ENCODE data around the gene PGS1.

Gene PGS1

DNA sequence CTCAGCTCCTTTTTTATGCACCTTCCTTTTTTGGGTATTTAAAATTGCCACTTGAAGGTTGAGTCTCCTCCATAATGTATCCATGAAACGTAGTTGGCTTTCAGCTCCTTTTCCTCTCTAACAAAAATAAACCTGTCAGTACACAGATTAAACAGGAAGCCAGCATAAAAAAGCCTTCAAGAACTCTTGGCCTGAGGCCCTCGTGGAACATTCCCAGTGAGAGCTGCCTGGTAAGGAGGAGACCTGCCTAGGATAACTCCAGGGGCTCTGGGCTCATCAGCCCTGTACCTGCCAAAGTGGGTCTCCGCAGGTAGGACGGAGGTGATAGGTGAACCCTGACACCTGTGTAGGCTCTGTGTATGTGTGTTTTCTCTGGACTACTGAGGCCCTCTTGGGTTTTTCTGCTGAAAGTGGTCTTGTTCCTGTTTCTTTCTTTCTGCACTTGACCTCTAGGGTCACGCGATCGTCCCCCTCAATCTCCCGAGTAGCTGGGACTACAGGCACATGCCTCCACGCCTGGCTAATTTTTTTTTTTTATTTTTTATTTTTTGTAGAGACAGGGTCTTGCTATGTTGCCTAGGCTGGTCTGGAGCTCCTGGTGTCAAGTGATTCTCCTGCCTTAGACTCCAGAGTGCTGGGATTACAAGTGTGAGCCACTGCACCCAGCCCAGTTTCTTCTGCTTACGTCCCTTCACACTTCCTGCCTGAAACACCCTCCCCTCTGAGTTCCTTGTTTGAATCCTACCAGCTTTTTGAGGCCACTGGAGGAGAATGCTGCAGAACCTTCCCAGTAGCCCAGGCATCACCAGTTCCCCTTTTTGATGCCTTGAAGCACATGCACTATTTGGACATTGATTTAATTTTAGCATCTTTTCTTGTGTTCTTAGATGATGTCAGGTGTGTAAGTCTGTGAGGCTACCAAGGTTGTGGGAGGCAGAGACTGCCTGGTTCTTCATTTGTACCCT lies 9.8 kb downstream of the PGS1 start:
- DNase-seq (ENCODE audit: low spot score) = peak; percentile 41

- no peak for DNase-seq (ENCODE audit: low spot score)
These were observed 12.0 kb downstream of the PGS1 start for GRCh38 chr17:78390241-78391050.

DNA sequence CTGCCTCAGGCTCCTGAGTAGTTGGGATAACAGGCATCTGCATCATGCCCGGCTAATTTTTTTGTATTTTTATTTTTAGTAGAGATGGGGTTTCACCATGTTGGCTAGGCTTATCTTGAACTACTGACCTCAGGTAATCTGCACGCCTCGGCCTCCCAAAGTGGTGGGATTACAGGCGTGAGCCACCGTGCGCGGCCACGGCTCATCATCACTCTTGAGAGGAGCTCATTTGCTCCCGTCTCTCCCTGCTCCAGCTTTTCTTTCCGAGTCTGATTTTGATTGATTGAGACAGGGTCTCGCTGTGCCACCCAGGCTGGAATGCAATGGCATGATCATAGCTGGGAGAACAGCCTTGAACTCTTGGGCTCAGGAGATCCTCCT lies 12.6 kb downstream of the PGS1 start:
- DNase-seq (ENCODE audit: low spot score) = no peak

- no peak for DNase-seq (ENCODE audit: low spot score)
These were observed 13.4 kb downstream of the PGS1 start for GRCh38 chr17:78391843-78392242.

GRCh38 chr17:78392295-78392694 lies 13.8 kb downstream of the PGS1 start:
- DNase-seq (ENCODE audit: low spot score) = no peak

GRCh38 chr17:78393575-78393974 lies 15.1 kb downstream of the PGS1 start:
- no peak for DNase-seq (ENCODE audit: low spot score)

DNA sequence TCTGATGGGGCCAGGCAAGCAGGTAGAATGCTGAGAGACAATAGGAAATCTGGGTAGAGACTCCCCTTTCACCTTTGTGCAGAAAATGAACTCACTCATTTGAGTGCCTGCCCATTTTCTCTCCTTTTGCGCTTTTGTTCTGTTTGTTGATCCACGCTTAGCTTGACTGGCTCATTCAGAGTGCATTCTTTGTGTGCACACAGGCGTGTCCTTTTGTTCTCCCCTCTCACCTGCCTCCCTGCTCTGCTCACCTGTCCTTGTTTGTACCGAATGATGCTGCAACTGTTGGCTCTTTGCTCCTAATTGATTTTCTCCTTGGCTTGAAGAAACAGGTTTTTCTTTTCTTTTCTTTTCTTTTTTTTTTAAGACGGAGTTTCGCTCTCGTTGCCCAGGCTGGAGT lies 15.8 kb downstream of the PGS1 start:
- no peak for DNase-seq (ENCODE audit: low spot score)

GRCh38 chr17:78395155-78395554 lies 16.7 kb downstream of the PGS1 start:
- no peak for DNase-seq (ENCODE audit: low spot score)

DNA sequence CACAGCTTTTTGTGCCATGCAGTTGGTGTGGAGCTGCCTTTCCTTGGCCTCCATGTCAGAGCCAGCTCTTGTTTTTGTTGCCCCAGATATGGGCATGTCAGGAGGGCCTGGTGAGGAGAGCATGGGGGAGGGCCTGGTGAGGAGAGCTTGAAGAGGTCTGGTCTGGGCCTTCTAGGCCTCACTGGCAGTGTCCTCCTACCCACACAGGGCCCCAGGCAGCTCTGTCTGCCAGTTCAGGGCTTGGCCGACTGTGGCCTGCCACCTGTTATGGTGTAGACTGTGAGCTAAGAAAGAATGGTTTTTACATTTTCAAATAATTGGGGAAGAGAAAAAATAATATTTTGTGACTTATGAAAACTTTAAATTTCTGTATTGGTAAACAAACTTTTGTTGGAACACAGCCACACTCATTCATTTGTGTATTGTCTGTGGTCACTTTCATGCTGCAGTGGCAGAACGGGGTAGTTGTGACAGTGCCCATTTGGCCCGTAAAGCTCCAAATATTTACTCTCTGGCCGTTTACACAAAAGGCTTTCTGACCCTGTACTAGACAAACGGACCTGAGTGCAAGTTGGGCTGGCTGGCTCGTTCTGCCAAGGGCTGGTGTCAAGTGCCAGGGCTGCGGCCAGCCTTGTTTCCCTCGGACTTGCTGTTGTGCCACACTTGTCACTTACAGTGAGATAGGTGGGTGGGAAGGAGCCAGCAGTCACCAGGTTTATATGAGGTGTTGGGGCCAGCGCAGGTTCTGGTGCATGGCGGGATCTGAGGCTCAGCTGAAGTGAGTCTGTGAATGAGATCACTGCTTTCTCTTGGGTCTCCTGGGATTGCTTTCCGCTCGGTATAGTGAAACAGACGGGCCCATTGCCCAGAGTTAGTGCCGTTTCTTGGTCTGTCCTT lies 18.2 kb downstream of the PGS1 start:
- DNase-seq (ENCODE audit: low spot score) = no peak

- DNase-seq (ENCODE audit: low spot score) = no peak
These were observed 19.2 kb downstream of the PGS1 start for GRCh38 chr17:78397681-78398101.

- DNase-seq (ENCODE audit: low spot score) = no peak
These were observed 19.9 kb downstream of the PGS1 start for GRCh38 chr17:78398390-78398789.

DNA sequence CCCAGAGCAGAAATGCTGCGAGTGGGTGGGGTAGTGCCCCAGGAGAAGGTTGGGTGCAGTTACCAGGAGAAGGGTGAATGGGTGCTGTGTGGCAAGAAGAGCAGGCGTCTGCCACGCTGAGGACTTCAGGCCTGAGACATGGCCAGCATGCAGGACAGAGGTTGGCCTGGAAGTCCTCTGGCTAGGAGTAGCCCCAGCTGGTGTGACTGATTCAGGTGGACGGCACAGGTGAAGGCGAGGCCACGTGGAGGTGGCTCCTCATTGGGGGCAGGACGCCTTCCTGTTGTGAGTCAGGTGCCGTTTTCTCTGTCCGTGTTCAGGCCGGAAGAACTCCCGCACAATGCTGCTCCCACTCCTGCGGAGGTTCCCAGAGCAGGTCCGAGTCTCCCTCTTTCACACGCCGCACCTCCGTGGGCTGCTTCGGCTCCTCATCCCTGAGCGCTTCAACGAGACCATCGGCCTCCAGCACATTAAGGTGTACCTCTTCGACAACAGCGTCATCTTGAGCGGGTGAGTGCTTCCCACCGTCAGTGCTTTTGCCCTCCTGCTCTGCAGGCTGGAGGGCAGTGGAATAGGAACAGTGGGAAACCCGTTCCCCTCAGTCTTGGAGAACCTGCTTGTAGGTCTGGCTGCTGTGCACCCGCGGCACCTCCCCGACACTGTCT lies 20.7 kb downstream of the PGS1 start:
- no peak for DNase-seq (ENCODE audit: low spot score)

DNA sequence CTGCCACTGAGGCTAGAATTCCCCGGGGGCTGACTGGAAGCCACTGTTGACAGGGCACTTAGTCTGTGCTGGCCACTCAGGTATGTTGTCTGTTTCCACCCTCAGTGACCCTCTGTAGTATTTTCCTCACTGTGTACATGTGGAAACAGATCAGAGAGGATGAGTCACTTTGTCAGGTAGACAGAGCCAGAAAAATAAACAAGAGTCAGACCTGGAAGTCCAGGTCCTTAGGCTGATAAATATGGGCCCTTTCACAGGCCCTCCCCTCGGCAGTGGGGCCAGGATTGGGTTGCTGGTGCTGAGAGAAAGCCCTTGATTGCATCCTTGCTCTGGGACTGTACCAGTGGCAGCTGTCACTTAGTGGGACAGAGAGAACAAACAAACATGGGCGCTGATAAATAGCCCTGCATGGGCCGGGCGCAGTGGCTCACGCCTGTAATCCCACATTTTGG lies 21.3 kb downstream of the PGS1 start:
- no peak for DNase-seq (ENCODE audit: low spot score)

DNA sequence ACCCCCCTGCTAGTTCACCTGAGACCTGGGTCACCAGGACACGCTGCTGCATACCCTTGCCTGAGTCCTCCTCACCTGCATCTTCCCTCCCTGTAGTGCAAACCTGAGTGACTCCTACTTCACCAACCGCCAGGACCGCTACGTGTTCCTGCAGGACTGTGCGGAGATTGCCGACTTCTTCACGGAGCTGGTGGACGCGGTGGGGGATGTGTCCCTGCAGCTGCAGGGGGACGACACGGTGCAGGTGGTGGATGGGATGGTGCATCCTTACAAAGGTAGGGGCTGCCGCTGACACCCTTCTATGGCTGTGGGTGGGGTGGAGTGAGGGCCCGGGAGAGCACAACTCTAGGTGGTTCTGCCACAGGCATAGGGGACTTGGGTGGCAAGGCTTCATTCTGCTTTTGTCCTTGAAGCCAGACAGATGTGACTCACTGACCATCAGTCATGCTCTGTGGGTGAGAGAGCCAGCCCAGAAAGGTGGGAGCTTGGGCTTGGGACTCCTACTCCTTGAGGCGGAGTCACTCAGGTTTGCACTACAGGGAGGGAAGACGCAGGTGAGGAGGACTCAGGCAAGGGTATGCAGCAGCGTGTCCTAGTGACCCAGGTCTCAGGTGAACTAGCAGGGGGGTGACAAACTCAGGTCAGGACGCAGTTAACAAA lies 22.3 kb downstream of the PGS1 start:
- no peak for DNase-seq (ENCODE audit: low spot score)

DNA sequence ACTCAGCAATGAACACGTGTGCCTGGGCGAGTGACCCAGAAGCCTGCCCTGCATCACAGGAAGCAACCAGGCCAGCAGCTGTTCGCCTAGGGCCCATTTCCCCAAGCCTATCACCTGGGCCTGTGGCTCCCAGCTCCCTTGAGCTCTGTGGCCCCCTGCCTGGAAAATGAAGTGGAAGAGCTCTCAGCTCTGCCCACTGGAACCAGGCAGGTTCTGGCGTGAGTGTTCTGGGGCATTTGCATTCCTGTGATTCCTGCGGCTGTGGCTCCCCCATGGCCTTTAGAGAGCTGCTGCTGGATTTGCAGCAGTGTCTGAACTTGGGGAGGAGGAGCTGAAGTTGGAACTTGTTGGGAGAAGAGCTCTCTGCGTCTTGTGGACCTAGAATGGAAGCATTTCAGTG lies 22.8 kb downstream of the PGS1 start:
- no peak for DNase-seq (ENCODE audit: low spot score)

GRCh38 chr17:78401891-78402290 lies 23.4 kb downstream of the PGS1 start:
- no peak for DNase-seq (ENCODE audit: low spot score)

DNA sequence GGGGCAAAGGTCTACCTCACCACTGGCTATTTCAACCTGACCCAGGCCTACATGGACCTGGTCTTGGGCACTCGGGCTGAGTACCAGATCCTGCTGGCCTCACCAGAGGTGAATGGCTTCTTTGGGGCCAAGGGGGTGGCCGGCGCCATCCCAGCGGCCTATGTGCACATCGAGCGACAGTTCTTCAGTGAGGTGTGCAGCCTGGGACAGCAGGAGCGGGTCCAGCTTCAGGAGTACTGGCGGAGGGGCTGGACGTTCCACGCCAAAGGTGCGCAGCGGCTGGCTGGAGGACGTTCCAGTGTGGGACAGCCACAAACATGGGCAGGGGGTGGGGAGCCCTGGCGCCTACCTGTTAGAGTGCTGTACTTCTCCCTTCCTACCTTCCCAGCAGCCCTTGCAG lies 25.4 kb downstream of the PGS1 start:
- DNase-seq (ENCODE audit: low spot score) = no peak

- no peak for DNase-seq (ENCODE audit: low spot score)
These were observed 27.9 kb downstream of the PGS1 start for GRCh38 chr17:78406396-78406795.

- no peak for DNase-seq (ENCODE audit: low spot score)
These were observed 28.5 kb downstream of the PGS1 start for GRCh38 chr17:78406920-78407319.

DNA sequence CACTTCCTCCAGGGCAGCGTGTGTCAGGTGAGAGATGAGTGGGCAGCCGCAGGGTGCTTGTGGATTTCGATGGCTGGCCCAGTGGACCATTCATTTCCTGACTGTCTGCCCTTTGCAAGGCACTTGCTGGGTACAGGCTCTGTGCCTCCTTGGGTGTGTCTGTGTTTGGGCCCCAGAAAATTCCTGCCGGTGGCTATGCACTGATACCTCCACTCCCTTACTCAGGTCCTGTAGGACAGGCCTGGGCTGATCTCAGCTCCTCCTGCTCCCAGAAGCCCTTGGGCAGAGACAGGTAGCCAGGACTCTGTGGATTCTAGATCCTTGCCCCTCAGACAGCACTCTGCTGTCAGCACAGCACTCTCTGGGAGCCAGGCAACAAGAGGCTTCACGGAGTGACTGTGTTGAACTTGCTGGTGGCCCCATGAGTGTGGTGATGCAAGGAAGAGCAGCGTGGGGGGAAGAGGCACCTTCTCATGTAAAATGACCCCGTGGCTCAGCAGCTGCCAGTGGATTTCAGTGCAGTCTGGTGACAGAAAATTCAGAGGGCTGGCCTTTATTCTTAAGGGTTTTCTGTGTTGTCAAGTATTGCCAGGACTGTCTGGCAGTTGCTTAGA lies 29.0 kb downstream of the PGS1 start:
- DNase-seq (ENCODE audit: low spot score) = no peak

Measured in putamen (tissue), 1 donor.